ENCODE results near the gene KCNC1. TPM values are rescaled to one million over a fixed set of nuclear protein-coding genes. Genes with fewer than 3 reads are reported as not detected.

KCNC1 gene
- total RNA-seq, 1 experiment from 2014 or later, result 0.04 TPM

DNA sequence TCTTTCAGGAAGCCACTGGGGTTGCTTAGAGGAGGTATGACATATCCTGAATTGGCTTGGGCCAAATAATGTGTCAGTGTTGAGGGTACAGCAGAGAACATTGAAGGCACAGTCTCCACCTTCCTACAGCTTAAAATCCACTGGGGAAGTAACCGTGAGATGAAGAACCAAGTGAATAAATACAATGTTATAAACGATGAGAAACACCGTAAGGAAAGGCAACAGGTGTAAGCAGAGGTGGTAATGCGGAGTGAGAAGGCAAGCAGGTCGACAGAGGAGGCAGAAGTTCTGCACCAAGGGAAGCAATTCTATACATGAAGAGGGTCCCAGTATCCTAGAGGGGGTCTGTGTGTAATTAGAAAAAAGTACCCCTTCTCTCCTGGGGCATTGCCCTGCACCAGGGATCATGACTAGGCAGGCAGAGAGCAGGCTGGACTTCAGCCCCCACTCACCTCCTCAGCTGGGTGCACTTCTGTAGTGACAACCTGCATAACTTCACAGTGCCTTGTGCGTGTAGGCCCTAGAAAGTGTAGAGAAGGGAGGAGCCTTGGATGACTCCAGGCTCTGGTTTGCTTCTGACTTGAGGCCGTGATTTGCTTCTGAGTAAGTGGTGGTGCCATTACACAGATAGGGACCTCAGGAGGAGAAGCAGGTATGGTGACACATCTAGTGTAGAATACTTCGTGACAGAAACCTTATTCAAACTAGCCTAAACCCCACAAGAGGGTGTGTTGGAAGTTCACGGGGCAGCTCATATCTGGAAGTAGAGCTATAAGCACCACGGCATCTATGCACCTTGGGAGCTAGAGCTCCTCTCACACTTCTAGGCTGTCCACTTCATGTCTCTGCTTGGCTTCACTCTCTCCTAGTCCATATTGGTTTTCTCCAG is 10.3 kb upstream of the KCNC1 start:
- Histone ChIP-seq H3K4me2 (ENCODE audit: insufficient read depth, insufficient read length, low read length) (no peak overlapping the region), H2BK15ac (ENCODE audit: low read depth, low read length) (no peak overlapping the region), H3K79me2 (ENCODE audit: insufficient read depth, low read length) (no peaks in the 10 kb centered on the region), H2AFZ (ENCODE audit: low read length) (no peak overlapping the region), H3K23ac (ENCODE audit: insufficient read length, low read depth, low read length) (no peak overlapping the region), H2BK120ac (ENCODE audit: low read depth, low read length, poor library complexity, severe bottlenecking) (no peak overlapping the region), H4K20me1 (ENCODE audit: control insufficient read depth, insufficient read depth, insufficient read length) (no peaks in the 10 kb centered on the region), H3K4ac (ENCODE audit: low read depth, low read length) (no peak overlapping the region), H3K23me2 (ENCODE audit: insufficient read length, low read depth, low read length, poor library complexity, severe bottlenecking) (peaks cover 11% of the 10 kb centered on the region), H4K8ac (replicated peaks; ENCODE audit: insufficient read length, low read depth, low read length) (no peak overlapping the region), H2BK12ac (ENCODE audit: insufficient read length, low read depth, low read length) (no peak overlapping the region), H2AK5ac (ENCODE audit: insufficient read length, low read length) (no peak overlapping the region), H4K91ac (ENCODE audit: insufficient read length, low read depth, low read length) (no peak overlapping the region), H3K79me1 (ENCODE audit: insufficient read depth, low read depth, low read length, poor library complexity, severe bottlenecking) (no peaks in the 10 kb centered on the region), H2BK20ac (ENCODE audit: low read depth, low read length, poor library complexity, severe bottlenecking) (no peak overlapping the region), H3K27me3 (ENCODE audit: insufficient read depth, low read length) (peaks cover 43% of the 10 kb centered on the region), H3K4me1 (ENCODE audit: insufficient read depth, low read length) (no peaks in the 10 kb centered on the region), H2BK5ac (ENCODE audit: insufficient read length, low read length) (no peak overlapping the region), H3K18ac (ENCODE audit: insufficient read length, low read depth, low read length) (no peak overlapping the region), H3K9ac (ENCODE audit: extremely low read depth, insufficient read length, low read length) (no peak overlapping the region), H3K56ac (ENCODE audit: insufficient read length, low read depth, low read length) (no peak overlapping the region), H4K5ac (ENCODE audit: insufficient read length, low read depth, low read length) (no peak overlapping the region), H3K9me3 (ENCODE audit: control insufficient read depth, low read depth, low read length) (no peaks in the 10 kb centered on the region), H3T11ph (ENCODE audit: low read length) (no peak overlapping the region), H3K27ac (ENCODE audit: insufficient read length, low read depth, low read length) (no peak overlapping the region), H3K14ac (ENCODE audit: insufficient read depth, low read length) (no peak overlapping the region)
- H3K27me3 Mint-ChIP-seq (ENCODE audit: low read depth), result peaks cover 33% of the 10 kb centered on the region
- H3K4me1 Mint-ChIP-seq, result peaks cover 9 to 19% of the 10 kb centered on the region in 2 experiments
- no CpG with 5 or more reads among the region's 10 CpGs for WGBS (ENCODE audit: extremely low coverage, insufficient read length, low lambda C conversion rate)
- TF ChIP-seq, protein P1, sequence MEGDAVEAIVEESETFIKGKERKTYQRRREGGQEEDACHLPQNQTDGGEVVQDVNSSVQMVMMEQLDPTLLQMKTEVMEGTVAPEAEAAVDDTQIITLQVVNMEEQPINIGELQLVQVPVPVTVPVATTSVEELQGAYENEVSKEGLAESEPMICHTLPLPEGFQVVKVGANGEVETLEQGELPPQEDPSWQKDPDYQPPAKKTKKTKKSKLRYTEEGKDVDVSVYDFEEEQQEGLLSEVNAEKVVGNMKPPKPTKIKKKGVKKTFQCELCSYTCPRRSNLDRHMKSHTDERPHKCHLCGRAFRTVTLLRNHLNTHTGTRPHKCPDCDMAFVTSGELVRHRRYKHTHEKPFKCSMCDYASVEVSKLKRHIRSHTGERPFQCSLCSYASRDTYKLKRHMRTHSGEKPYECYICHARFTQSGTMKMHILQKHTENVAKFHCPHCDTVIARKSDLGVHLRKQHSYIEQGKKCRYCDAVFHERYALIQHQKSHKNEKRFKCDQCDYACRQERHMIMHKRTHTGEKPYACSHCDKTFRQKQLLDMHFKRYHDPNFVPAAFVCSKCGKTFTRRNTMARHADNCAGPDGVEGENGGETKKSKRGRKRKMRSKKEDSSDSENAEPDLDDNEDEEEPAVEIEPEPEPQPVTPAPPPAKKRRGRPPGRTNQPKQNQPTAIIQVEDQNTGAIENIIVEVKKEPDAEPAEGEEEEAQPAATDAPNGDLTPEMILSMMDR (conservative IDR thresholded peaks at IDR 0.05), result no peak
- no peak overlapping the region for H3K4me3 Mint-ChIP-seq
- H3K27ac Mint-ChIP-seq, result no peak overlapping the region
- DNase-seq, result no peak
- H3K9me3 Mint-ChIP-seq, result no peaks in the 10 kb centered on the region
- no peaks in the 10 kb centered on the region for H3K36me3 Mint-ChIP-seq (ENCODE audit: insufficient read depth in 1 of 3, low read depth in 3 of 3)
